Mesothelial cell of epicardium (in vitro differentiated cells): ENCODE data around the gene RGS9. TPM values are rescaled to one million over a fixed set of nuclear protein-coding genes. Genes with fewer than 3 reads are reported as not detected.

ENCODE experiments used
- DNase-seq, 2 experiments: peaks; one replicate each; pipeline ENCODE4 v3.0.0; 2021; ENCODE audit warnings: low spot score in 2 of 2; ENCODE audit not compliant: unreplicated experiment in 2 of 2
- H3K27ac Mint-ChIP-seq: 2 replicates; pipeline ENCODE4 v1.8.0; 2021; ENCODE audit warnings: mixed read lengths
- H3K27me3 Mint-ChIP-seq: 2 replicates; pipeline ENCODE4 v1.8.0; 2021; ENCODE audit warnings: low read depth, mixed read lengths
- H3K36me3 Mint-ChIP-seq: 2 replicates; pipeline ENCODE4 v1.8.0; 2021; ENCODE audit warnings: mixed read lengths
- H3K4me1 Mint-ChIP-seq: 2 replicates; pipeline ENCODE4 v1.8.0; 2021; ENCODE audit warnings: mixed read lengths
- H3K4me3 Mint-ChIP-seq: 2 replicates; pipeline ENCODE4 v1.8.0; 2021; ENCODE audit warnings: mild to moderate bottlenecking, moderate library complexity, mixed read lengths
- H3K9me3 Mint-ChIP-seq: 2 replicates; pipeline ENCODE4 v1.8.0; 2021; ENCODE audit warnings: mixed read lengths
- CTCF ChIP-seq: fragments of 200-600 bp; sonication (generic); IDR thresholded peaks from one replicate; pipeline ENCODE4 v1.5.0; 2021; ENCODE audit warnings: antibody characterized with exemption; ENCODE audit not compliant: unreplicated experiment
- total RNA-seq: library from RNA; stranded (reverse); gene quantifications from 3 replicates; pipeline ENCODE4 v1.2.1, GENCODE V29; 2021

RGS9 gene
- total RNA-seq, 1 donor from 2014 or later: 8.9 TPM

GRCh38 chr17:65101371-65101770, 35.8 kb upstream of the RGS9 start:
- Mint-ChIP-seq H3K9me3 (no peaks in the 10 kb centered on the region), H3K27me3 (no peaks in the 10 kb centered on the region), H3K4me1 (peaks cover 25% of the 10 kb centered on the region), H3K4me3 (peak overlapping the region; percentile 73), H3K36me3 (no peaks in the 10 kb centered on the region), H3K27ac (no peak overlapping the region)
- no peak for DNase-seq
- no peak for TF ChIP-seq CTCF

GRCh38 chr17:65102235-65102634, 34.9 kb upstream of the RGS9 start:
- Mint-ChIP-seq H3K27ac (no peak overlapping the region), H3K9me3 (no peaks in the 10 kb centered on the region), H3K27me3 (no peaks in the 10 kb centered on the region), H3K4me1 (peaks cover 32% of the 10 kb centered on the region), H3K4me3 (no peak overlapping the region), H3K36me3 (no peaks in the 10 kb centered on the region)
- DNase-seq: no peak
- TF ChIP-seq CTCF: no peak

- TF ChIP-seq CTCF: no peak
- Mint-ChIP-seq H3K27me3 (no peaks in the 10 kb centered on the region), H3K4me1 (peaks cover 37% of the 10 kb centered on the region), H3K9me3 (no peaks in the 10 kb centered on the region), H3K36me3 (no peaks in the 10 kb centered on the region), H3K4me3 (no peak overlapping the region), H3K27ac (no peak overlapping the region)
- no peak for DNase-seq
These were observed 34.4 kb upstream of the RGS9 start for GRCh38 chr17:65102788-65103187.

- Mint-ChIP-seq H3K4me3 (no peak overlapping the region), H3K9me3 (no peaks in the 10 kb centered on the region), H3K27ac (no peak overlapping the region), H3K27me3 (no peaks in the 10 kb centered on the region), H3K36me3 (no peaks in the 10 kb centered on the region), H3K4me1 (peaks cover 40% of the 10 kb centered on the region)
- TF ChIP-seq CTCF: no peak
- DNase-seq: no peak
These were observed 33.7 kb upstream of the RGS9 start for GRCh38 chr17:65103431-65103830.

GRCh38 chr17:65103896-65104295, 33.3 kb upstream of the RGS9 start:
- Mint-ChIP-seq H3K4me3 (no peak overlapping the region), H3K27me3 (no peaks in the 10 kb centered on the region), H3K36me3 (no peaks in the 10 kb centered on the region), H3K4me1 (peaks cover 40% of the 10 kb centered on the region), H3K27ac (no peak overlapping the region), H3K9me3 (no peaks in the 10 kb centered on the region)
- TF ChIP-seq CTCF: no peak
- no peak for DNase-seq

GRCh38 chr17:65104541-65104940, 32.6 kb upstream of the RGS9 start:
- Mint-ChIP-seq H3K27me3 (no peaks in the 10 kb centered on the region), H3K9me3 (peaks cover 6% of the 10 kb centered on the region), H3K4me1 (peaks cover 40% of the 10 kb centered on the region), H3K36me3 (no peaks in the 10 kb centered on the region), H3K27ac (no peak overlapping the region), H3K4me3 (no peak overlapping the region)
- TF ChIP-seq CTCF: no peak
- DNase-seq: no peak
